A549 (cell line): Measurements from ENCODE around the gene ANKRD63.

Experiments
- CTCF ChIP-seq: fragments of >200 bp; sonication (Bioruptor Twin); formaldehyde crosslinking; IDR thresholded peaks from 3 replicates; pipeline ENCODE4 v1.5.1; 2016
- EP300 ChIP-seq, 2 experiments: fragments of >200 bp; sonication (Bioruptor Twin); formaldehyde crosslinking; IDR thresholded peaks; 2 replicates in 1 of 2; 3 replicates in 1 of 2; pipeline ENCODE4 v1.6.1; 2016 to 2017
- MAZ ChIP-seq: fragments of 150-350 bp; IDR thresholded peaks from 2 replicates; pipeline ENCODE4 v1.6.1; 2014; ENCODE audit warnings: antibody characterized with exemption, low read depth, low read length, borderline replicate concordance
- ZFP36 ChIP-seq: fragments of 450-650 bp; IDR thresholded peaks from 2 replicates; pipeline ENCODE4 v1.6.1; 2014; ENCODE audit warnings: borderline replicate concordance; ENCODE audit not compliant: partially characterized antibody

- TF ChIP-seq EP300 (IDR thresholded peaks at IDR 0.05) = no peak
- TF ChIP-seq ZFP36 = no peak
- TF ChIP-seq CTCF = no peak
- TF ChIP-seq MAZ = no peak
Measured at GRCh38 chr15:40258544-40258943, 24.3 kb downstream of the ANKRD63 start.
